ENCODE results near the gene IFI27.
"Not testable (repeated sequence)": the region's sequence is repeated elsewhere in the genome, so short reads cannot be mapped to it uniquely, and the experiment has no call there.

IFI27 gene

GRCh38 chr14:94110552-94111181 is at the start of gene IFI27:
Gene IFI27 (plus strand): TSS chr14:94110736.
- no peak for DNase-seq (ENCODE audit: low read depth in 2 of 2)

DNA sequence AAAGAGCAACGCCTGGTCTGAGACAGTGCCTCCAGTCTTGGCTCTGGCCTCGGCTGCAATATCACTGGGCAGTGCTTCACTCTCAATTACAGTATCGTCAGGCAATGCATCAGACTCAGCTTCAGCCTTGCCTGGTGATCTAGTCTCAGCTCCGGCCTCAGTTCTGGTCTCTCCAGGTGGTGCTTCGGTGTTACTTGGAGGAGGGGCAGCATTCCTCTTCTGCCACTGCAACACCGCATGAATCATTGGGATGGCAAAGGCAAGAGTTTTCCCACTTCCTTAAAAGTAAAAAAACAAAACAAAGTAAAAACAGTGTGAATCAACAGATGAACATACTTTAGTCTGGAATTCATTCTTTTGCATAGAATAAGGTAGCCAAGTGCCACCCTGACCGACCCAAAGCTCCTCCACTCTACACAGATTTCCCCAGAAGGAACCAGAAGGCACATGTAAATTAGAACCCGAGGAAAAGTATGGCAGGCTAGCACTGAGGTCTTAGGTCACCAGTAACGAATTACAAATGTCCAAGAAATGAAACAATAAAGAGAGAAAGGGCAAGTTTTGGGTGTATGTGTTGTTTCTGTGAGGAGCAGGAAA is 48.1 kb upstream of the IFI27 start:
- DNase-seq (ENCODE audit: low read depth in 2 of 2): no peak

DNA sequence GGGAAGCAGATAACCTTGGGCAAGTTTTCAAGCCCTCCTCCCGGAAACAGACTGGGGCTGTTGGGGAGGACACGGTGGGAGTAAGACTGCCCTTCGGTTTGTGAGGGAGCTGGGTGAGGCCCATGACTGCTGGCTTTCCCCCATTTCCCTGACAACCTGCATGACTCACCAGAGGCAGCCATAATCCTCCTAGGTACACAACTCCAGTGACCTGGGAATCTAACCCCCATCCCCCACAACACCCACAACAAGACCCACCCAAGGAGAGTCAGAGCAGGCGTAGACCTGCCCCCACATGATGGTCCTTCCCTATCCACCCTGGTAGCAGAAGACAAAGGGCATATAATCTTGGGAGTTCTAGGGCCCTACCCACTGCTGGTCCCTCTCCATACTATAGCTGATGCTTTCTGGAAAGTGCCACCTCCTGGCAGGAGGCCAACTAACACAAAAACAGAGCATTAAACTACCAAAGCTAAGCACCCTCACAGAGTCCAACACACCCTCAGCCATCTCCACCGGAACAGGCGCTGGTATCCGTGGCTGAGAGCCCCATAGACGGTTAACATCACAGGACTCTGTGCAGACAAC is 44.4 kb upstream of the IFI27 start:
- DNase-seq (ENCODE audit: low read depth in 2 of 2): no peak

- not testable (repeated sequence) for DNase-seq (ENCODE audit: low read depth in 2 of 2)
Measured at GRCh38 chr14:94072076-94072475, 38.5 kb upstream of the IFI27 start.

DNA sequence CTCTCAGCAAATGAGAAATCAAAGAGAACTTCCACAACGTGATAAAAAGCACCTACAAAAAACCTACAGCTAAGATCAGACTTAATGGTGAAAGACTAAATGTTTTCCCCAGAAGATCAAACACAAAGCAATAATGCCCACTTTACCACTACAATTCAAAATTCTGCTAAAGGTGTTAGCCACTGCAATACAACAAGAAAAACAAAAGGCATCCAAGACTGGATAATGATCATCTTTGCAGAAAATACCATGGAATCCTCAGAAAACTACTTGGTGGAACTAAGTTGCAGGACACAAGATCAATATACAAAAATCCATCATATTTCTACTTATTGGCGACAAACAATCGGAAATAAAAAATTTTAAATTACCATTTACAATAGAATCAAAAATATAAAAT is 36.0 kb upstream of the IFI27 start:
- DNase-seq (ENCODE audit: low read depth in 2 of 2): no peak

DNA sequence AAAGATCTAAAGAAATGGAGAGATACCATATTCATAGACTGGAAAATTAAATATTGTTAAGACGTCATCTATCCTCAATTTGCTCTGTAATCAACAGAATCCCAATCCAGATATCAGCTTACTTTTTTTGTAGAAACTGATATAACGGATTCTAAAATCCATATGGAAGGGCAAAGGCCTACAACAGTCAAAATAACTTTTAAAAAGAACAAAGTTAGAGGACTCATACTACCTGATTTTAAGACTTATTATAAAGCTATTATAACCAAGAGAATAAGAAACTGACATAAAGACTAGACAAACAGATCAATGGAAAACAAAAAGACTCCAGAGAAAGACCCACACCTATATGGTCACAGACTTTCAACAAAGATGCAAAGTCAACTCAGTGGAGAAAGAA is 35.5 kb upstream of the IFI27 start:
- no peak for DNase-seq (ENCODE audit: low read depth in 2 of 2)

- no peak for DNase-seq (ENCODE audit: low read depth in 2 of 2)
Measured at GRCh38 chr14:94077111-94077821, 33.3 kb upstream of the IFI27 start.

- DNase-seq (ENCODE audit: low read depth in 2 of 2): no peak
Measured at GRCh38 chr14:94077823-94078222, 32.7 kb upstream of the IFI27 start.

GRCh38 chr14:94079891-94080620 is 30.5 kb upstream of the IFI27 start:
- no peak for DNase-seq (ENCODE audit: low read depth in 2 of 2)

GRCh38 chr14:94080621-94081385 is 29.7 kb upstream of the IFI27 start, which contains the start of the genes DDX24 and IFI27L1:
Gene DDX24 (minus strand): TSS chr14:94081202. CDS start chr14:94079742, 1,460 bp downstream.
Gene IFI27L1 (plus strand): TSS chr14:94081310. CDS start chr14:94096938, 15,628 bp downstream.
- peak; percentile 94 to 95 for DNase-seq (ENCODE audit: low read depth in 2 of 2)

DNA sequence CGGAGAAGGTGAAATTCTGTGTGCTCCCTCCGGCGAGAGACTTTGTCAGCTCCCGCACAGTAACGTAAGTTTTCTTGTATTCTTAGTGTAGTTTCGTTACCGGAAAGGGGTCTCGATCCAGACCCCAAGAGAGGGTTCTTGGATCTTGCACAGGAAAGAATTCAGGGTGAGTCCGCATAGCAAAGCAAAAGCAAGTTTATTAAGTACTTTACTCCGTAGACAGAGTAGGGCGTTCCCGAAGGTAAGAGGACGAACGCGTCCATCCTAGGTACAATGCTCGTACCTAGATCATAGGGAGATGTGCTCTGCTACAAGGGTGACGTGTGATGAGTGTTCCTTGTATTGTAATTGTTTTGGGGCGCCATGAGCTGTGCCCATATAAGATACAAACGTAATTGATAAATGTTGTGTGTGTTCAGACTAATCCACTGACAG is 29.1 kb upstream of the IFI27 start:
- no peak for DNase-seq (ENCODE audit: low read depth in 2 of 2)

DNA sequence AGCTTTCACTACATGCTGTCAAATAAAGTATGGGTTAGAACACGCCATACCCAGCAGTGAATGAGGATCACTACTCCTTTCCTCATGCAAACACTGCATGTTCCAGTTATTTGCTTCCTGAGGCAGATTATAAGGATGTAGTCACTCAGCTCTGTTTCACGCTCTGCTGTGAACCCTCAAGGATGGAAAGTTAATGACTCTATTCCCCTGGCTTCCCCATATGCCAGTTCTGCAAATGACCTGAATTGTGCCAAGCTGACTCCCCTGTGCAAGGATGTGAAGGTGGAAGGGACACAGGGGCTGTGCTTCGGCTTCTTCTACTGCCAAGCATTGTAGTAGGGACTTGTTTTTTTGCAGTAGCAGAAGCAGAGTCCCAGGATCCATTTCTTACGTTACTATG is 22.6 kb upstream of the IFI27 start:
- no peak for DNase-seq (ENCODE audit: low read depth in 2 of 2)

DNA sequence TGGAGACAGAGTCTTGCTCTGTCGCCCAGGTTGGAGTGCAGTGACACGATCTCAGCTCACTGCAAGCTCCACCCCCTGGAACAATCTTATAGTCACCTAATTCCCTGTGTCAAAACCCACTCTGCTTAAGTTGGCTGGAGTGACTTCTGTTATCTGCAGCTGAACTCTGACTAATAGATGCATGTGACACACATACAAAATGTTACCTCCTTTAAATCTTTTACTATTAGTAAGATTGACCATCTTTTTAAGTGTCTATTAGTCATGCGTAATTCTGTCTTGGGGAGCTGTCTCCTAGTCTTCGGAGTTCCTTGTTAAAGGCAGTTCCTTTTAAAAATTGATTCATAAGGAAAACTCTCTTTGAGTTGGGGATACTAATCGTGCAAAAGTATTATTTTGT is 22.0 kb upstream of the IFI27 start:
- no peak for DNase-seq (ENCODE audit: low read depth in 2 of 2)

- DNase-seq (ENCODE audit: low read depth in 2 of 2): no peak
Measured at GRCh38 chr14:94089479-94089878, 21.1 kb upstream of the IFI27 start.

GRCh38 chr14:94093418-94093817 is 17.1 kb upstream of the IFI27 start:
- DNase-seq (ENCODE audit: low read depth in 2 of 2): no peak

- no peak for DNase-seq (ENCODE audit: low read depth in 2 of 2)
Measured at GRCh38 chr14:94097091-94097490, 13.4 kb upstream of the IFI27 start.

GRCh38 chr14:94098326-94098992 is 12.1 kb upstream of the IFI27 start:
- no peak for DNase-seq (ENCODE audit: low read depth in 2 of 2)

DNA sequence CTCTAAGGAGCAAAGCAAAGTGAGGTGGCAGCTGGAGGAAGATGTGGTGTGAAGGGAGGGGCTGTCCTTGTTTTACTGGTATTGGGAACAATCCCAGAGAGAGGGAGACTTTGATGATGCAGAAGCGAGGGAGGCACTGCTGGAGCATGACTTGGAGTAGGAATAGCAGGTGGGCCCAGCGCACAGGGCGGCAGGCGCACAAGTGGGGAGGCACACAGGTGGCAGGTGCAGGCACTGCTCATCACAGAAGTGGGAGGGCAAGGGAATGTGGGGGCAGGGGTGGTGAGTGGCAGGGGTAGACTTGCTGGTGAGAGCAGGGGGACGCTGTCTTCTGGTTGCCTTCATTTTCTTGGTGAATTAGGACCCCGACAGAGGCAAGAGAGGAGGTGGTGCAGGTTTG is 11.5 kb upstream of the IFI27 start:
- DNase-seq (ENCODE audit: low read depth in 2 of 2): no peak

DNA sequence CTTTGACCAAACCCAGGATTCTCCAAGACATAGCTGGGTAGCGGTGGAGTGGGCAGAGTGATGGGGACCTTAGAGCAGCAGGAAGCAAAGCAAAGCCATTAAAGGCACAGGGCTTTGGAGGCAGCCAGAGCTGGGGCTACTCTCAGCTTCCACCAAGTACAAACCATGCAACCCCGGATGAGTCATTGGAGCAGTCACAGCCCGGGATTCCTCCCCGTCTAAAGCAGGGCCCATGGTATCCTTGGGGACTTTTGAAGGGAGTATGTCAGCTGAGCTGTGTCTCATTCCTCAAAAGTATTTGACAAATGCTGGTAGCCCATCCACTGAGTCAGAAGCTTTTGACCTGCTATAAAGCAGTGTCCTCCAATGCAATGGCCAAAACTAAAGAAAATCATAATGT is 9.7 kb upstream of the IFI27 start:
- no peak for DNase-seq (ENCODE audit: low read depth in 2 of 2)

DNA sequence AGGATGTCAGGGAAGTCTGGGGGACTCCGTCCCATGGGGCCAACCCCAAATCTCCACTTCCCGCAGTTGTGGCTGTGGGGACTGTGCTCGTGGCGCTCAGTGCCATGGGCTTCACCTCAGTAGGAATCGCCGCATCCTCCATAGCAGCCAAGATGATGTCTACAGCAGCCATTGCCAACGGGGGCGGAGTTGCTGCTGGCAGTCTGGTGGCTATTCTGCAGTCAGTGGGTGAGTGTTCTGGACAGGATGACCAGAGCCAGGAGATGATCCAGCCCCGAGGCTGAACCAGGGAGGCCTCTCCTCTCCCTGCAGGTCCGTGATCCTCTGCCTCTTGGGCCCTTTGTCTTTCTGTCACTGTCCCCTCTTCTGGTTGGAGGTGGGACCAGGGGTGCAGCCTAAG is 8.8 kb upstream of the IFI27 start:
- DNase-seq (ENCODE audit: low read depth in 2 of 2): no peak
